Memory B cell (primary cell): ENCODE results near the gene TXNL4B.

Source experiments
- ATAC-seq: fragments of 150-1000 bp; cut with Tn5 transposase; 2 replicates; pipeline ENCODE4 v1.10.0; 2021; ENCODE audit warnings: low read depth, mild to moderate bottlenecking, moderate library complexity
- DNase-seq, 2 donors: peaks; one replicate each; pipeline ENCODE4 v3.0.0; 2022; ENCODE audit warnings: low spot score in 2 of 2
- H3K27ac Mint-ChIP-seq: one replicate; pipeline ENCODE4 v1.8.0; 2022; ENCODE audit warnings: mild to moderate bottlenecking, moderate library complexity, mixed read lengths
- H3K27me3 Mint-ChIP-seq: one replicate; pipeline ENCODE4 v1.8.0; 2022; ENCODE audit warnings: mixed read lengths
- H3K36me3 Mint-ChIP-seq: one replicate; pipeline ENCODE4 v1.8.0; 2022; ENCODE audit warnings: mild to moderate bottlenecking, mixed read lengths
- H3K4me1 Mint-ChIP-seq: one replicate; pipeline ENCODE4 v1.8.0; 2022; ENCODE audit warnings: mixed read lengths
- H3K4me3 Mint-ChIP-seq: one replicate; pipeline ENCODE4 v1.8.0; 2022; ENCODE audit warnings: mild to moderate bottlenecking, moderate library complexity, mixed read lengths
- H3K9me3 Mint-ChIP-seq: one replicate; pipeline ENCODE4 v1.8.0; 2022; ENCODE audit warnings: mixed read lengths

The TXNL4B gene

DNA sequence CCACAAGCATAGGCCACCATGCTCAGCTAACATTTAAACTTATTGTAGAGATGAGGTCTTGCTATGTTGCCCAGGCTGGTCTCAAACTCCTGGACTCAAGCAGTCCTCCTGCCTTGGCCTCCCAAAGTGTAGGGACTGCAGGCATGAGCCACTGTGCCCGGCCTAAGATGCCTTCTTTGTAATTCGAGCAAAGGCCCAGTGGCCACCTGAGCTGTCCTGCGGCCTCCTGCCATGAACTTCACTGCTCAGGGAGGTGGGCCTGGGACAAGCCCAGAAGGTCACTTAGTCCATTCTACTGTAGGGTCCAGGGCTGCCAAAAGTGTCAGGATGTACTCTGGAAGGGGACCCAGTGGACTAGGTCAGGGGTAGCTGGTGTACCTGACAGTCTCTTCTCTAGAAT lies 30.7 kb upstream of the TXNL4B start:
- no peaks in the 10 kb centered on the region for H3K27me3 Mint-ChIP-seq
- H3K4me3 Mint-ChIP-seq = no peak overlapping the region
- no peaks in the 10 kb centered on the region for H3K36me3 Mint-ChIP-seq
- ATAC-seq (no peak), DNase-seq (no peak)
- no peaks in the 10 kb centered on the region for H3K4me1 Mint-ChIP-seq
- no peaks in the 10 kb centered on the region for H3K9me3 Mint-ChIP-seq
- H3K27ac Mint-ChIP-seq = no peak overlapping the region

DNA sequence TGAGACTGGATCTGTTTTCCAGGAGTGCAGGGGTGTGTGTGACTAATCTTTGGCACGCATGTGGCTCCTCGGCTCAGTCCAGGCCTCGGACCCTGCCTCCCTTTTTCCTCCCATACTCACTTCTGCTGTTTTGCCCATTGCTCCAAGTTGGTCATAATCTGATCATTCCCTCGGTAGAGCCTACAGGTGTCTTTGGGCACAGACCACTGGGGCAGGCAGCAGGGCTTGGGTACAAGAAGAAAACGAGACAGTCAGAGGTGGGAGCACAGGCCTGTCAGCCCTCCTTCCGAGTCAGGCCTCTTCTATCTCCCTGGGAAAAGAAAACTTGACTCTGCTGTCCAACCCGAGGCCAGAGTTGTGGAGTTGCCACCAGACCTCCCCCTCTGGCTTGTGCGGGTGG lies 30.0 kb upstream of the TXNL4B start:
- Mint-ChIP-seq H3K27me3 (no peaks in the 10 kb centered on the region), H3K4me1 (no peaks in the 10 kb centered on the region), H3K36me3 (no peaks in the 10 kb centered on the region), H3K4me3 (no peak overlapping the region), H3K27ac (no peak overlapping the region), H3K9me3 (no peaks in the 10 kb centered on the region)
- ATAC-seq (no peak), DNase-seq (no peak)

DNA sequence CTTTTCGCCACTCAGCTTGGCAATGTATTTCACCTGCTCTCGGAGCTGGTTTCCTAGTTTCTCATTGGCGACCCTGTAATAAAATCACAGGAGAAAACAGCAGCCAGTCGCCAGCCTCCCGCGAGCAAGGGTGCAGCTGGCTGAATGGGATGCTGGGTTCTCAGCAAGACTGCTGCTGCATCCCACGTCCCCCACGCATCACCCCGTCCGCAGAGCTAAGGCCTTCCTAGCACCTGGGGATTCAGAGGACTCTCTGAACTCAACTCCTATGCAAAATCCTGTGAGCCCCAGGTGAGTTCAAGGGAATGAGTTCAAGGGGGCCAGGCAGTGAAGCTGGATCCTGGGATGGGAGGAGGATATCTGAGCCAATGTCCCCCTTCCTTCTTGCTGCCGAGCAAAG lies 29.5 kb upstream of the TXNL4B start:
- Mint-ChIP-seq H3K4me3 (no peak overlapping the region), H3K36me3 (no peaks in the 10 kb centered on the region), H3K27ac (no peak overlapping the region), H3K9me3 (no peaks in the 10 kb centered on the region), H3K27me3 (no peaks in the 10 kb centered on the region), H3K4me1 (no peaks in the 10 kb centered on the region)
- DNase-seq (no peak), ATAC-seq (no peak)

DNA sequence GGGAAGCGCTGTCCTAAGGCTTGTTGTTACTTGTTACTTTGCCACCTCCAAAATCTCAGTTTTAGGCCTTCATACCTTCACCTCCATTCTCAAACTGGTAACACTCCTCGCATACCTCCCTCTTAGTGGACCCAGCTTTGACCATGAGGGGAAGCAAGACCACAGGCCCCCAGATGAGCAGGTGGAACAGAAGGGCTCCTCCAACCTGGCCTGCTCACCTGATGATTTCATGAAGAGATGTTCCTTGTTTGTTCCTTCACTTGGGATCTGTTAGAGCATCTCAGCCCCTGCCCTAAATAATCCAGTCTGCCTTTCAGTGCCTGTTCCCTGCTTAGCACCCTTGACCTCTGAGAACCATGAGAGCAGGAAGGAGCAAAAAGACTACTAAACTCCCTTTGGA lies 28.9 kb upstream of the TXNL4B start:
- H3K27ac Mint-ChIP-seq = no peak overlapping the region
- H3K4me3 Mint-ChIP-seq = no peak overlapping the region
- no peak for DNase-seq
- H3K36me3 Mint-ChIP-seq = no peaks in the 10 kb centered on the region
- no peak for ATAC-seq
- no peaks in the 10 kb centered on the region for H3K9me3 Mint-ChIP-seq
- no peaks in the 10 kb centered on the region for H3K4me1 Mint-ChIP-seq
- no peaks in the 10 kb centered on the region for H3K27me3 Mint-ChIP-seq

DNA sequence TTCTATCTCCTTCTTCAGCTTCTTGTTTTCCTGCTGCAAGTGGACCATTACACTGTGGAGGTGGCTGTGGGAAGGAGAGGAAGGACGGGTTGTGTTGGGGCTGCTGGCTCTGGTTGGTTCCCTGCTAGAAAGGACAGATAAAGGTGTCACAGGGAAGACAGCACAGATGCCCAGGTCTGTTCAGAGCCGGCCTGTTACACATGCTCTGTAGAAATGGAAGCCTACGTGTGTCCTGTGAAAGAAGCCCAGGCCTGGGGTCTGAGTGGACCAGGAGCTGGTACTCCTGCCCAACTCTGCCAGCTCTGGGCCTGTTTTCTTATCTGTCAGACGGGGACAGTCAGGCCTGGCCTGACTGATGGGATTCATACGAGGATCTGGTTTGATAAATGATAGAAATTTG lies 26.6 kb upstream of the TXNL4B start:
- Mint-ChIP-seq H3K27ac (no peak overlapping the region), H3K9me3 (peaks cover 2% of the 10 kb centered on the region), H3K36me3 (peaks cover 2% of the 10 kb centered on the region), H3K4me1 (no peaks in the 10 kb centered on the region), H3K27me3 (no peaks in the 10 kb centered on the region), H3K4me3 (no peak overlapping the region)
- ATAC-seq (no peak), DNase-seq (no peak)

DNA sequence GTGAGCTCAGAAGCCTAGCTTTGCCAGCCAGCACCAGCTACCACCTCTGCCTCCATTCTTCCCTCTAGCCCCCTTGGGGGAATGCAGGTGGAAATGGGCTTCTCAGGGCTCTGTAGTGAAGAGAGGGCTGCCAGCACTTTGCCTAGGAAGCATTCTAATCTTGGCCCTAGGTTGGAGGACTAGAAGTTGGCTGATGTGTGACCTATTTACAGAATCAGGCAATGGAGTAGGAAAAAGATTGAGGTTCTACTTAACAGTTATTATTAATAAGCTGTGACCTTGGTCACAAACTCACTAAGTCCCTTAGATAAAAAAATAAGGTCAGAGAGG lies 20.2 kb upstream of the TXNL4B start:
- Mint-ChIP-seq H3K4me1 (no peaks in the 10 kb centered on the region), H3K27me3 (no peaks in the 10 kb centered on the region), H3K36me3 (peaks cover 36% of the 10 kb centered on the region), H3K27ac (no peak overlapping the region), H3K4me3 (no peak overlapping the region), H3K9me3 (peaks cover 2% of the 10 kb centered on the region)
- ATAC-seq = no peak
- DNase-seq = no peak

DNA sequence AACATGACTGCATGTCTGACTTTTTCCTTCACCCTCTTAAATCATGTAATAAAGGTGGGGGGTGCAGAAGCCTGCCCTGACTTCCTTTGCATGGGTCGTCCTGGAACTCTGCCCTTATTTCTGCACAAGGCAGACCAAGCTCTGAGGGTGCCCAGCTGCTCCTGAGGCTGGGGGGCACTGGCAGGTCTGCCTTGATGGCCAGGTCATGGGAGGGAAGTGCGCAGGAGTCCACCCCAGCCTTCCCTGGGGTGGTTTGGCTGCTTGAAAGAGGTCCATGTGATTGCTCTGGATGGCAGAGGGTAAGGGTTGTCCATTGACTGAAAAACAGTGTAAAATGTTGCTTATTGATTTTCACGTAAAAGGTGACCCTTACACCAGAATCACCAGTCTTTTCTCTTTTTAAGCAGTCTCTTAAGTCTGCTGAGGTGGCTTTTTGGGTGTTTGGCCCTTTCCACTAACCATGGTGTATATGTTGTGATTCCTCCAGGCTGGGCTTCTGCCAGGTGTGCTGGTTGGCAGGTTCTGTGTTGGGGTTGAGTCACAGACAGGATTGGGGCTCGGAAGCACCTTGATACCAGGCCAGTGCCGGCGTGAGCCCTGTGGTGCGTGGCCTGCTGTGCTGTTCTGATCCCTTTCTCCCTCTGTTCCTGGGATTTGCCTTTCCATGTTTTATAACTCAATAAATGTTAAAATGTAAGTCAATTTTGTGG lies 19.6 kb upstream of the TXNL4B start:
- H3K36me3 Mint-ChIP-seq = peaks cover 40% of the 10 kb centered on the region
- H3K27me3 Mint-ChIP-seq = no peaks in the 10 kb centered on the region
- no peak overlapping the region for H3K4me3 Mint-ChIP-seq
- H3K9me3 Mint-ChIP-seq = peaks cover 2% of the 10 kb centered on the region
- ATAC-seq (no peak), DNase-seq (no peak)
- H3K27ac Mint-ChIP-seq = no peak overlapping the region
- H3K4me1 Mint-ChIP-seq = no peaks in the 10 kb centered on the region

DNA sequence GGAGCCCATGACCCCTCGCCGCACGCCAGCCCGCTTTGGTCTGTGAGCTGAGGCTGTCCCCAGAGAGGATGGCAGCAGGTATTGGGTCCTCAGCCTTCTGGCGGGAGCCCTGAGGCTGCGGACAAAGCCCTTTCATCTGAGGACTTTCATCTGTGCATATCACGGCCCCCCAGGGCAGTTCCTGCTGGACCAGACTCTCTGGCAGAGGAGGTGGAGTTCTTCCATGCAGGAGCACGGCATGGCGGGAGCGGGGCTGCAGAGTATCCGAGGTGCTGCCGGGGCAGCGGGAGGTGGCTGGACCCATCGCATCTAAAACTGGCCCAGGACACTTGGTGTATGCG lies 19.0 kb upstream of the TXNL4B start:
- Mint-ChIP-seq H3K4me1 (no peaks in the 10 kb centered on the region), H3K9me3 (peaks cover 2% of the 10 kb centered on the region), H3K4me3 (no peak overlapping the region), H3K27ac (no peak overlapping the region), H3K27me3 (no peaks in the 10 kb centered on the region), H3K36me3 (peaks cover 46% of the 10 kb centered on the region)
- no peak for DNase-seq
- ATAC-seq = no peak

DNA sequence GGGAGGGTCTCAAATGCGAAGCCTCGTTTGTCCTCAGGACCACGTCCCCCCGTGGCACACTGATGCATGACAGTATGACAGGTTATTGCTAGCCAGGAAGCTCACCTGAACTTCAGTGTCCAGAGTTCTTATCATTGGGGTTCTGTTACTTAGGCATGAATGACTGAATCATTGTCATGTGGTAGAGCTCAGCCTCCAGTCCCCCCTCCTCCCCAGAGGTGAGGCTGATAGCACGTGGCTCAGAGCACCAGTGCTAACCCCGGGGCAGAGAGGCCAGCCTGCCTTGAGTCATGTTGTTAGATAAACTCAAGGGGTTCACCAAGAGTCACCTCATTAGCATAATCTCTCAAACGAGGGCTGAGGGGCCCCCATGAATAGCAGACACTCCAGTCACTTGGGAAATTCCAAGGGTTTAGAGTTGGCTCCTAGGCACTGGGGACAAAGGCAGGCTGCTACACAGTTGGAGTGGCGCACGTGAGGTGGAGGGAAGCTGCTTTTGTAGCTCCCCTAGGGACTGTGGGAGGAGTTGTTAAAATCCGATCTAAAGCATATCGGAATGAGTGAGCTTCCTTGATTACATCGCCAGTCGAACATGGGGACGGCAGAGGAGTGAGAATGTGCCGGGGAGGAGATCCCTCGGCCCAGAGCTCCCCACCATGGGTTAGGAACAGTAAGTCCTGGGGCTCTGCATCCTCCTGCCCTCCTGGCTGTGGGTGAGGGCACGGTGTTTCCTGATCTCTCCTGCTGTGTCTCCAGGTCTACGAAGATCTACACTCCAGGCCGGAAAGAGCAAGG lies 18.4 kb upstream of the TXNL4B start:
- Mint-ChIP-seq H3K4me1 (no peaks in the 10 kb centered on the region), H3K36me3 (peaks cover 49% of the 10 kb centered on the region), H3K4me3 (no peak overlapping the region), H3K9me3 (peaks cover 2% of the 10 kb centered on the region), H3K27ac (no peak overlapping the region), H3K27me3 (no peaks in the 10 kb centered on the region)
- ATAC-seq (no peak), DNase-seq (no peak)

DNA sequence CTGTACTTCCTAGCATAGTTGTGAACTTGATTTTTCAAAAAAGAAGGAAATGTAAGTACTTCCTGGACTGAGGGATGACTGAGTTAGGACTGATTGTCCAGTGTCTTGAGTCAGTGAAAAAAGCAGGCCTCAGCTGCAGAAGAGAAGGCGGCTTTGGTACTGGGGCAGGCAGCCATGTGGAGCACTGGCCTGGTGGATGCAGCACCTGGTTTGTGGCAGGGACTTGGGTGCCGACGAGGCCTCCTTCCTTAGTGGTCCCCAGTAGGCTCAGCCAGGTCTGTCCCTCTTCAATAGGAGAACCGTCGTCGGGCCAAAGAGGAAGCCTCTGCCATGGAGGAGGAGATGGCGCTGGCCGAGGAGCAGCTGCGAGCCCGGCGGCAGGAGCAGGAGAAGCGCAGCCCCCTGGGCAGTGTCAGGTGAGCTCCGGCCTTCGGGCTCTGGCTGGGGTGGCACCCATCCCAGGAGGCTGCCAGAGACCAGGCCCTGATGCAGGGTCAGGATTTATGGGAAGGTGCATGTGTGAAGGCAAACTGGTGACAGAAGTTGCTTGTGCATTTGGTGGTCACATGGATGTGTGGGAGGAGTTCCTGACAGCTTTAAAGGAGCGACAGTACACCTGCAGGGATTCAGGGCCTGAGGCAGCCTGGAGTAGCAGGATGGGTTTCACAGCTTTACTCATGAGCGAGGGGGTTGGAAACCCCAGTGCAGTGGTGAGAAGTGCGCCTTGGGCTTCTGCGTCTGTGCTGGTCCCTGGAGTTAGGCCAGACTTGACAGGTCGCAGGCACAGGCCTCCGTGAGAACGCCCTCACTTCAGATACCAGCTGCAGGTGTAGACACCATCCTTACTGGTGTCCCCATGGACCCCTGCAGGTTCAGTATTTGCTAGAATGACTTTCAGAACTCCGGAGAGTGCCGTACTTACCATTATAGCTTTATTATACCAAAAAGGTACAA lies 17.5 kb upstream of the TXNL4B start:
- Mint-ChIP-seq H3K27me3 (no peaks in the 10 kb centered on the region), H3K27ac (no peak overlapping the region), H3K36me3 (peaks cover 54% of the 10 kb centered on the region), H3K4me1 (no peaks in the 10 kb centered on the region), H3K9me3 (peaks cover 2% of the 10 kb centered on the region), H3K4me3 (no peak overlapping the region)
- no peak for ATAC-seq
- no peak for DNase-seq

DNA sequence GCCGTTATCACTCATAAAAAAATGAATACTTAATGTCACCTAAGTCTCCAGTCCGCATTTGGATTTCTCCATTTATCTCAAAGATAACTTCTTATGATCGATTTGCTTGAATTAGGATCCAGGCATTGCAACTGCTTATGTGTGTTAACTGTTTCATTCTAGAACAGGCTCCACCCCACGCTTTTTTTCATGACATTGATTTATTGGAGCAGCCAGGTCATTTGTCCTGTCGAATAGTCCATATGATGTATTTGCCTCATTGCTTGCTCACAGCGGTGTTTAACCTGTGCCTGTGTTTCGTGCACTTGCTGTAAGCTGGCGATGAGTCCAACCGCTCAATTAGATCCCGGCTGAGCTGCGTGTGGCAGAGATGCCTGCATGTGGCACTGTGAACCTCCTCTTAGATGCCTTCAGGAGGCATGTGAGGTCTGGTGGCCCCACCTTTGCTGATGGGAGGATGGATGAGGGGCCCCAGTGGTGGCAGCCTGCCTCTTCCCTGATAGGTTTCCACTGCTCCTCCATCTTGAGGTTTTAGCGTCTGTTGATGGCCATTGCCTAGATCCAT lies 16.6 kb upstream of the TXNL4B start:
- ATAC-seq = no peak
- no peaks in the 10 kb centered on the region for H3K9me3 Mint-ChIP-seq
- H3K4me1 Mint-ChIP-seq = no peaks in the 10 kb centered on the region
- H3K27ac Mint-ChIP-seq = no peak overlapping the region
- no peak for DNase-seq
- H3K4me3 Mint-ChIP-seq = no peak overlapping the region
- peaks cover 59% of the 10 kb centered on the region for H3K36me3 Mint-ChIP-seq
- no peaks in the 10 kb centered on the region for H3K27me3 Mint-ChIP-seq

DNA sequence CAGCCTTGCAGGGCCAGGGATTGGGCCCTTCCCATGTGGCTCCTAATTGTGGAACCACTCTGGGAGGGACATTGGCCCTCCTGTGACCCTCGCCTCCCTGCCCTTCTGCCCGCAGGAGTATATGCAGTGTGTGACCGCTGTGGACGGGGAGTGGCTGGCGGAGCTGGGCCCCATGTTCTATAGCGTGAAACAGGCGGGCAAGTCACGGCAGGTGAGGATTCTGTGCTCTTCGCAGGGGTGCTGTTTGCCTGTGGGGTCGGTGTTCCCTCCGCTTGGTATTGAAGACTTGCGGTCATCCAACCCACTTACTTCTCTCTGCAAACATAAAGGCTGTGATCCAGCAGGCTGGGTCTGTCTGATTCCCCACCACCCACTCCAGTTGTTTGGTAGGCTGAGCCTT lies 15.9 kb upstream of the TXNL4B start:
- ATAC-seq (no peak), DNase-seq (no peak)
- no peak overlapping the region for H3K4me3 Mint-ChIP-seq
- H3K36me3 Mint-ChIP-seq = peaks cover 61% of the 10 kb centered on the region
- H3K4me1 Mint-ChIP-seq = no peaks in the 10 kb centered on the region
- no peaks in the 10 kb centered on the region for H3K9me3 Mint-ChIP-seq
- no peaks in the 10 kb centered on the region for H3K27me3 Mint-ChIP-seq
- no peak overlapping the region for H3K27ac Mint-ChIP-seq

DNA sequence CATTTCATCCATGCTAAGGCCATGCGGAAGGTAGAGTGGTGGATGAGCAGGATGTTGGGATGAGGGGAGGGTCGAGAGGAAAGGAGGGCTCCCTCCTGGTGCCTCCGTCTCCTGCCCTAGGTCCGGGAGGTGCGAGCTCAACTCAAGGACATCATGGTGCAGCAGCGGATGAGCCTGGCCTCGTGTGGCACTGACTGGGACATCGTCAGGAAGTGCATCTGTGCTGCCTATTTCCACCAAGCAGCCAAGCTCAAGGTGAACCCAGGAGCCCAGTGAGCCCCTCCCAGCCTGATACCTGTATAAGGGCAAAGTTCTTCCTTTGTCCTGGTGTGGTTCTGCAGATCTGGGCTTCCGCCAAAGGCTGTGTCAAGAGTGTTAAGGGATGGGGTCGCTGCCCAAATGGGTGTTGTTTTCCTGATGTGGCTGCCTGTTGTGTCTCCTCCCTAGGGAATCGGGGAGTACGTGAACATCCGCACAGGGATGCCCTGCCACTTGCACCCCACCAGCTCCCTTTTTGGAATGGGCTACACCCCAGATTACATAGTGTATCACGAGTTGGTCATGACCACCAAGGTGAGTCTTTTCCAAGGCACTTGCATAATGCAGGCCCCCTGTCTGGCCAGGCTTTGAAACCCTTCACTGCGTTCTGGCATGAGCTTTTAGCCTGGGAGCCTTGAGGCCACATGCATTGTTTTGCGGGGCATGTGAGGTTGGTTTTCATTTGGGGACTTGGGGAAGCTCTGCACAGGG lies 15.1 kb upstream of the TXNL4B start:
- DNase-seq (no peak), ATAC-seq (no peak)
- no peaks in the 10 kb centered on the region for H3K4me1 Mint-ChIP-seq
- no peak overlapping the region for H3K4me3 Mint-ChIP-seq
- peaks cover 64% of the 10 kb centered on the region for H3K36me3 Mint-ChIP-seq
- no peaks in the 10 kb centered on the region for H3K9me3 Mint-ChIP-seq
- no peak overlapping the region for H3K27ac Mint-ChIP-seq
- H3K27me3 Mint-ChIP-seq = no peaks in the 10 kb centered on the region
